SK-N-SH (cell line): ENCODE data around the gene CLASP1. TPM values are rescaled to one million over a fixed set of nuclear protein-coding genes. Genes with fewer than 3 reads are reported as not detected.

Source experiments
- CTCF ChIA-PET: fragments of 300-600, 350-600 bp; formaldehyde crosslinking; extraction: SDS; loops from one replicate; lab custom pipeline; 2021; lab: Yijun Ruan, JAX
- POLR2A ChIA-PET: fragments of 350-600 bp; sonication (Branson Sonifier 250); formaldehyde crosslinking; extraction: SDS; loops from one replicate; lab custom pipeline; 2020; ENCODE audit warnings: antibody characterized with exemption, inconsistent platforms; lab: Yijun Ruan, JAX
- DNase-seq: peaks from one replicate; pipeline ENCODE4 v3.0.0; 2012
- H2AFZ ChIP-seq: fragments of 200-600 bp; sonication (generic); 2 replicates; pipeline ENCODE4 v1.8.1; 2016; ENCODE audit warnings: antibody characterized with exemption, mild to moderate bottlenecking, low read depth
- H3F3A ChIP-seq: fragments of 200-600 bp; sonication (generic); replicated peaks from 2 replicates; pipeline ENCODE3; 2016; ENCODE audit warnings: antibody characterized with exemption, mild to moderate bottlenecking; ENCODE audit not compliant: insufficient read depth
- H3K27ac ChIP-seq, 2 experiments: fragments of 200-500 bp in 1 of 2; fragments of 200-600 bp in 1 of 2; sonication (Bioruptor generic) in 1 of 2; sonication (generic), shearing (Covaris generic) in 1 of 2; 2 replicates each; pipeline versions ENCODE4 v1.5.1 to v1.6.1; 2014 to 2016; ENCODE audit warnings: low read depth in 2 of 2, inconsistent platforms in 1 of 2, low read length in 1 of 2, mild to moderate bottlenecking in 1 of 2, mixed read lengths in 1 of 2
- H3K27me3 ChIP-seq: fragments of 200-600 bp; sonication (generic), shearing (Covaris generic); 2 replicates; pipeline ENCODE4 v1.6.1; 2016; ENCODE audit warnings: mixed run types; ENCODE audit not compliant: insufficient read depth
- H3K36me3 ChIP-seq, 2 experiments: fragments of 200-500 bp in 1 of 2; fragments of 200-600 bp in 1 of 2; sonication (Bioruptor generic) in 1 of 2; sonication (generic) in 1 of 2; replicated peaks in 1 of 2; 2 replicates each; pipeline versions ENCODE3 to v1.5.1; 2014 to 2016; ENCODE audit warnings: low read length in 1 of 2, mild to moderate bottlenecking in 1 of 2; ENCODE audit not compliant: insufficient read depth in 2 of 2, control insufficient read depth in 1 of 2
- H3K4me1 ChIP-seq, 2 experiments: fragments of 200-500 bp in 1 of 2; fragments of 200-600 bp in 1 of 2; sonication (Bioruptor generic) in 1 of 2; sonication (generic), shearing (Covaris generic) in 1 of 2; 2 replicates each; pipeline versions ENCODE4 v1.5.1 to v1.6.1; 2014 to 2016; ENCODE audit warnings: low read depth in 1 of 2, low read length in 1 of 2, mixed run types in 1 of 2; ENCODE audit not compliant: insufficient read depth in 2 of 2, control insufficient read depth in 1 of 2
- H3K4me2 ChIP-seq: fragments of 200-600 bp; sonication (generic), shearing (Covaris generic); 2 replicates; pipeline ENCODE4 v1.6.1; 2017; ENCODE audit warnings: mixed run types
- H3K4me3 ChIP-seq, 2 experiments: fragments of 200-500 bp in 1 of 2; fragments of 200-600 bp in 1 of 2; sonication (Bioruptor generic) in 1 of 2; sonication (generic), shearing (Covaris generic) in 1 of 2; 2 replicates each; pipeline versions ENCODE4 v1.5.1 to v1.8.1; 2014 to 2016; ENCODE audit warnings: low read depth in 2 of 2, inconsistent platforms in 1 of 2, low read length in 1 of 2, mild to moderate bottlenecking in 1 of 2, mixed read lengths in 1 of 2, moderate library complexity in 1 of 2
- H3K79me2 ChIP-seq: fragments of 200-600 bp; sonication (generic); 2 replicates; pipeline ENCODE4 v1.8.1; 2017; ENCODE audit warnings: mild to moderate bottlenecking; ENCODE audit not compliant: insufficient read depth
- H3K9ac ChIP-seq: fragments of 200-600 bp; sonication (generic); 2 replicates; pipeline ENCODE4 v1.6.1; 2017; ENCODE audit warnings: mixed run types
- H3K9me2 ChIP-seq: fragments of 200-600 bp; sonication (generic); 2 replicates; pipeline ENCODE4 v1.6.1; 2017; ENCODE audit warnings: mixed run types
- H3K9me3 ChIP-seq: fragments of 200-600 bp; sonication (generic); 2 replicates; pipeline ENCODE4 v1.6.1; 2017; ENCODE audit warnings: mixed run types, mild to moderate bottlenecking, moderate library complexity
- H4K20me1 ChIP-seq: fragments of 200-600 bp; sonication (generic); 2 replicates; pipeline ENCODE4 v1.6.1; 2017; ENCODE audit warnings: mild to moderate bottlenecking, mixed run types; ENCODE audit not compliant: insufficient read depth
- EP300 ChIP-seq, 2 experiments: IDR thresholded peaks; 2 replicates each; pipeline versions ENCODE4 v1.4.0 to v1.6.1; 2012; ENCODE audit warnings: borderline replicate concordance in 1 of 2, low read depth in 1 of 2, low read length in 1 of 2
- FOSL2 ChIP-seq: IDR thresholded peaks from 2 replicates; pipeline ENCODE4 v1.4.0; 2012; ENCODE audit warnings: low read depth, mild to moderate bottlenecking, moderate library complexity, borderline replicate concordance
- FOXJ3 ChIP-seq: sonication (generic); formaldehyde crosslinking; IDR thresholded peaks from 2 replicates; pipeline ENCODE4 v1.5.1; 2020; ENCODE audit warnings: mild to moderate bottlenecking, missing genetic modification reagents
- GABPA ChIP-seq: IDR thresholded peaks from 2 replicates; pipeline ENCODE4 v1.4.0; 2012; ENCODE audit warnings: low read depth, mild to moderate bottlenecking
- GATA2 ChIP-seq: sonication (generic); formaldehyde crosslinking; IDR thresholded peaks from 2 replicates; pipeline ENCODE4 v1.5.0; 2020; ENCODE audit warnings: mild to moderate bottlenecking, missing genetic modification reagents
- IRF3 ChIP-seq: fragments of 150-350 bp; IDR thresholded peaks from 2 replicates; pipeline ENCODE4 v1.6.1; 2016; ENCODE audit warnings: mild to moderate bottlenecking, low read depth, low read length
- MEF2A ChIP-seq: IDR thresholded peaks from 2 replicates; pipeline ENCODE4 v1.4.0; 2012; ENCODE audit warnings: low read depth, borderline replicate concordance
- NRF1 ChIP-seq: IDR thresholded peaks from 2 replicates; pipeline ENCODE4 v1.6.1; 2012; ENCODE audit warnings: low read depth, mild to moderate bottlenecking, low read length
- PBX3 ChIP-seq: IDR thresholded peaks from 2 replicates; pipeline ENCODE4; 2012
- RCOR1 ChIP-seq: fragments of 150-350 bp; IDR thresholded peaks from 2 replicates; pipeline ENCODE4 v1.6.1; 2017; ENCODE audit warnings: antibody characterized with exemption, low read length
- RFX5 ChIP-seq: IDR thresholded peaks from 2 replicates; pipeline ENCODE4 v1.6.1; 2012; ENCODE audit warnings: mild to moderate bottlenecking, improper control_type of control experiment, low read length
- SIN3A ChIP-seq: IDR thresholded peaks from 2 replicates; pipeline ENCODE4 v1.6.1; 2012; ENCODE audit warnings: low read depth, mild to moderate bottlenecking, low read length, moderate library complexity, borderline replicate concordance
- TAF1 ChIP-seq: IDR thresholded peaks from 2 replicates; pipeline ENCODE4 v1.6.1; 2012; ENCODE audit warnings: low read depth, mild to moderate bottlenecking, low read length, moderate library complexity, borderline replicate concordance
- USF2 ChIP-seq: fragments of 150-350 bp; IDR thresholded peaks from 2 replicates; pipeline ENCODE4 v1.6.1; 2017; ENCODE audit warnings: antibody characterized with exemption, low read length, low read depth, borderline replicate concordance
- YY1 ChIP-seq: IDR thresholded peaks from 2 replicates; pipeline ENCODE4 v1.4.0; 2012; ENCODE audit warnings: low read depth, mild to moderate bottlenecking
- WGBS: methylation state at CpG from one replicate; pipeline ENCODE4 v1.1.6; 2017; ENCODE audit warnings: low lambda C conversion rate; 5-methylcytosine and 5-hydroxymethylcytosine counted together
- polyA plus RNA-seq, 3 experiments: library from polyadenylated mRNA; depleted of rRNA; stranded (reverse); fragments of >200 nt; gene quantifications; 2 replicates each; pipeline ENCODE4 v1.2.3, GENCODE V29; 2012

Gene CLASP1
- polyA plus RNA-seq, 1 of the 3 experiments (the other 2 are of a cell fraction), result 4.9 TPM

GRCh38 chr2:121295911-121296650 lies 353.2 kb downstream of the CLASP1 start:
- ChIA-PET CTCF (interaction anchor here (0.8 to 3.1 kb wide), 10 partner anchors 9 to 201 kb away, joined by 3 to 15 read pairs (median 4); no protein-coding TSS in a partner anchor), POLR2A (no interaction called here)
- H3F3A ChIP-seq, result no peaks in the 10 kb centered on the region
- 47% methylated on average over 5 of the region's 7 CpGs for WGBS
- H2AFZ ChIP-seq, result no peak overlapping the region
- no peaks in the 10 kb centered on the region for H3K9me2 ChIP-seq
- TF ChIP-seq NRF1, result no peak
- no peak for TF ChIP-seq MEF2A
- TF ChIP-seq FOSL2, result no peak
- TF ChIP-seq USF2, result no peak
- no peak for TF ChIP-seq FOXJ3 (CRISPR knock-in tag)
- no peak for TF ChIP-seq PBX3
- no peak for TF ChIP-seq TAF1
- TF ChIP-seq GATA2 (CRISPR knock-in tag), result no peak
- no peak for TF ChIP-seq IRF3
- TF ChIP-seq EP300 (IDR thresholded peaks at IDR 0.05; ENCODE audit: borderline replicate concordance in 1 of 2, low read depth in 1 of 2, low read length in 1 of 2), result no peak
- no peak for TF ChIP-seq GABPA
- no peak for TF ChIP-seq RFX5
- TF ChIP-seq SIN3A, result no peak
- no peak for TF ChIP-seq RCOR1
- no peak for TF ChIP-seq YY1
- 0 out of 2 replicates have a peak, but pooled peaks cover 3% of the 10 kb centered on the region for H3K27me3 ChIP-seq
- no peak overlapping the region for H3K27ac ChIP-seq
- no peak overlapping the region for H3K9ac ChIP-seq
- no peak for DNase-seq
- no peaks in the 10 kb centered on the region for H3K36me3 ChIP-seq
- no peaks in the 10 kb centered on the region for H3K79me2 ChIP-seq
- no peak overlapping the region for H3K4me3 ChIP-seq
- H3K4me2 ChIP-seq, result no peak overlapping the region
- no peaks in the 10 kb centered on the region for H3K9me3 ChIP-seq
- H3K4me1 ChIP-seq, result no peaks in the 10 kb centered on the region
- H4K20me1 ChIP-seq, result no peaks in the 10 kb centered on the region
